Endodermal cell (in vitro differentiated cells): ENCODE data around the gene SLC35F1. TPM values are rescaled to one million over a fixed set of nuclear protein-coding genes. Genes with fewer than 3 reads are reported as not detected.

ENCODE experiments used
- DNase-seq: peaks from one replicate; pipeline ENCODE4 v3.0.0-alpha.2; 2017
- H3K27ac ChIP-seq: 2 replicates; pipeline ENCODE4 v1.5.1; 2013; ENCODE audit warnings: mild to moderate bottlenecking, low read depth, low read length, moderate library complexity
- H3K27me3 ChIP-seq: 2 replicates; pipeline ENCODE4 v1.6.1; 2013; ENCODE audit warnings: mild to moderate bottlenecking, low read length, moderate library complexity; ENCODE audit not compliant: insufficient read depth, control insufficient read depth, poor library complexity, severe bottlenecking
- H3K36me3 ChIP-seq: 2 replicates; pipeline ENCODE4 v1.7.0; 2013; ENCODE audit warnings: mild to moderate bottlenecking, low read length, moderate library complexity; ENCODE audit not compliant: control insufficient read depth, insufficient read depth
- H3K4me1 ChIP-seq: one replicate; pipeline ENCODE4 v1.7.0; 2013; ENCODE audit warnings: low read length; ENCODE audit not compliant: control insufficient read depth, insufficient read depth
- H3K4me3 ChIP-seq: 2 replicates; pipeline ENCODE4 v1.5.1; 2013; ENCODE audit warnings: mild to moderate bottlenecking, low read length, moderate library complexity
- H3K9ac ChIP-seq: 2 replicates; pipeline ENCODE4 v1.6.1; 2013; ENCODE audit warnings: mild to moderate bottlenecking, low read length, moderate library complexity; ENCODE audit not compliant: poor library complexity, severe bottlenecking; ENCODE audit errors: extremely low read depth
- H3K9me3 ChIP-seq: 2 replicates; pipeline ENCODE4 v1.6.1; 2013; ENCODE audit warnings: mild to moderate bottlenecking, low read length, moderate library complexity; ENCODE audit not compliant: control insufficient read depth
- H3K27ac Mint-ChIP-seq: 2 replicates; pipeline ENCODE4 v1.8.0; 2020; ENCODE audit warnings: mixed read lengths
- H3K27me3 Mint-ChIP-seq: 2 replicates; pipeline ENCODE4 v1.8.0; 2021; ENCODE audit warnings: mild to moderate bottlenecking, mixed read lengths; ENCODE audit not compliant: insufficient read depth
- H3K36me3 Mint-ChIP-seq: 2 replicates; pipeline ENCODE4 v1.8.0; 2020; ENCODE audit warnings: low read depth, mixed read lengths
- H3K4me1 Mint-ChIP-seq: 2 replicates; pipeline ENCODE4 v1.8.0; 2020; ENCODE audit warnings: mixed read lengths
- H3K4me3 Mint-ChIP-seq: 2 replicates; pipeline ENCODE4 v1.8.0; 2020; ENCODE audit warnings: mild to moderate bottlenecking, moderate library complexity, mixed read lengths
- H3K9me3 Mint-ChIP-seq: 2 replicates; pipeline ENCODE4 v1.8.0; 2020; ENCODE audit warnings: mild to moderate bottlenecking, mixed read lengths
- CTCF ChIP-seq: fragments of 200-600 bp; sonication (generic); conservative IDR thresholded peaks from 2 replicates; pipeline ENCODE4 v1.5.0; 2021; ENCODE audit warnings: antibody characterized with exemption, mild to moderate bottlenecking
- WGBS, 2 experiments: methylation state at CpG; one replicate each; pipeline versions ENCODE4 v1.1.5 to v1.1.7; 2013; ENCODE audit warnings: missing lambda C conversion rate in 2 of 2, mixed read lengths in 1 of 2; ENCODE audit not compliant: insufficient coverage in 1 of 2, insufficient read length in 1 of 2; 5-methylcytosine and 5-hydroxymethylcytosine counted together
- total RNA-seq, 2 donors: library from RNA; stranded (reverse); fragmentation: NEBNext Ultra II Directional in 1 of 2; extraction: Animal tissue kit (Norgen Biotek cat#: 25700) in 1 of 2; gene quantifications; 2 replicates in 1 of 2; 3 replicates in 1 of 2; pipeline ENCODE4 v1.2.1, GENCODE V29; 2021

SLC35F1 gene
- total RNA-seq, 2 donors from 2014 or later: 6.7 to 12.8 TPM

GRCh38 chr6:118016532-118016931, 109.5 kb downstream of the SLC35F1 start:
- Histone ChIP-seq H3K4me1 (no peaks in the 10 kb centered on the region), H3K27ac (no peak overlapping the region), H3K9me3 (peaks cover 2% of the 10 kb centered on the region), H3K9ac (no peak overlapping the region), H3K36me3 (no peaks in the 10 kb centered on the region), H3K27me3 (no peaks in the 10 kb centered on the region), H3K4me3 (no peak overlapping the region)
- TF ChIP-seq CTCF: no peak
- no peaks in the 10 kb centered on the region for H3K9me3 Mint-ChIP-seq
- H3K4me1 Mint-ChIP-seq: peaks cover 11% of the 10 kb centered on the region
- 96 to 100% methylated on average over 1 to 2 of the region's 2 CpGs for WGBS, 2 experiments
- H3K27me3 Mint-ChIP-seq: no peaks in the 10 kb centered on the region
- H3K36me3 Mint-ChIP-seq: no peaks in the 10 kb centered on the region
- DNase-seq: no peak
- no peak overlapping the region for H3K27ac Mint-ChIP-seq
- H3K4me3 Mint-ChIP-seq: no peak overlapping the region

DNA sequence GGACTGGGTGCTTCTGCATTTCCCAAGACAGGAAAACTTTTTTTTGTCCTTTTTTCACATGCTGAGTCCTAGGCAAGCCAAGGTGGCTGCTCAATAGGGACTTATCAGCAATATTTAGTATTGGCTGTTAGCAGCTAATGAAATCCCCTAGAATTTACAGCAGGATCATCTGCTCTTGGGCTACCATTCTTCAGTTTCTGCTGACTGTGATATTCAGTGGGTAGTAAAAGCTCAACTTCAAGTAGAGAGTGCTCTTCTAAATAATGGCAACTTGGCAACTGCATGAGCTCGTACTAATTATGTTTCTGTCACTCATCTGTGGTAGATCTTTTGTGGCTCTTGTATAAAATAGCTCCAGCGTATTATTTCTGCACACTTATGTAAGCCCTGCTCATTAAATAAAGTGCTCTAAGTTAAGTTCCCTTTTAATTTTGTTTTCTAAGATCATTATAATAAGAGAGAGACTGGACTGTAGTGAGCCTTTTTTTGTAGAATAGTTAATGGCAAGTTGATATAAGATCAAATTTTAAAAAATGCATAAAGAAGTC, 110.3 kb downstream of the SLC35F1 start:
- Histone ChIP-seq H3K4me3 (no peak overlapping the region), H3K36me3 (no peaks in the 10 kb centered on the region), H3K9ac (no peak overlapping the region), H3K27ac (no peak overlapping the region), H3K27me3 (no peaks in the 10 kb centered on the region), H3K9me3 (no peaks in the 10 kb centered on the region), H3K4me1 (no peaks in the 10 kb centered on the region)
- H3K4me3 Mint-ChIP-seq: no peak overlapping the region
- TF ChIP-seq CTCF: no peak
- peaks cover 14% of the 10 kb centered on the region for H3K4me1 Mint-ChIP-seq
- H3K27me3 Mint-ChIP-seq: no peaks in the 10 kb centered on the region
- WGBS, 2 experiments: 45 to 100% methylated on average over 1 to 2 of the region's 2 CpGs
- H3K9me3 Mint-ChIP-seq: peaks cover 1% of the 10 kb centered on the region
- H3K36me3 Mint-ChIP-seq: peaks cover 1% of the 10 kb centered on the region
- no peak for DNase-seq
- no peak overlapping the region for H3K27ac Mint-ChIP-seq

- Histone ChIP-seq H3K4me1 (no peaks in the 10 kb centered on the region), H3K36me3 (no peaks in the 10 kb centered on the region), H3K4me3 (no peak overlapping the region), H3K27me3 (no peaks in the 10 kb centered on the region), H3K9ac (no peak overlapping the region), H3K9me3 (no peaks in the 10 kb centered on the region), H3K27ac (no peak overlapping the region)
- WGBS, 2 experiments: 98 to 100% methylated on average over 2 of the region's 3 CpGs
- H3K36me3 Mint-ChIP-seq: peaks cover 2% of the 10 kb centered on the region
- peaks cover 14% of the 10 kb centered on the region for H3K4me1 Mint-ChIP-seq
- H3K9me3 Mint-ChIP-seq: peaks cover 2% of the 10 kb centered on the region
- no peak for DNase-seq
- H3K27me3 Mint-ChIP-seq: no peaks in the 10 kb centered on the region
- H3K27ac Mint-ChIP-seq: no peak overlapping the region
- no peak overlapping the region for H3K4me3 Mint-ChIP-seq
- no peak for TF ChIP-seq CTCF
Observed at GRCh38 chr6:118023771-118024170, 116.7 kb downstream of the SLC35F1 start.
